Lung (tissue), 12 donors: ENCODE measurements around the gene TENT4A. TPM values are rescaled to one million over a fixed set of nuclear protein-coding genes. Genes with fewer than 3 reads are reported as not detected.

ENCODE experiments used
- ATAC-seq: fragments of 200-7000 bp; cut with Tn5 transposase; one replicate; pipeline ENCODE4 v1.9.1; 2020; ENCODE audit warnings: moderate number of reproducible peaks; ENCODE audit not compliant: insufficient read depth, low FRiP score
- DNase-seq, 3 donors: peaks; one replicate each; pipeline ENCODE4 v3.0.0-alpha.2; 2013 to 2017
- H3K27ac ChIP-seq, 2 donors: one replicate each; pipeline ENCODE4 v1.5.1; 2013; ENCODE audit warnings: mild to moderate bottlenecking in 2 of 2, moderate library complexity in 2 of 2, control low read depth in 1 of 2, inconsistent platforms in 1 of 2, low read depth in 1 of 2, low read length in 1 of 2
- H3K27me3 ChIP-seq, 3 donors: one replicate each; pipeline ENCODE4 v1.5.1; 2013; ENCODE audit warnings: low read length in 2 of 3; ENCODE audit not compliant: control insufficient read depth in 3 of 3, insufficient read depth in 3 of 3
- H3K36me3 ChIP-seq, 4 donors: one replicate each; pipeline ENCODE4 v1.5.1; 2013; ENCODE audit warnings: low read length in 4 of 4, mild to moderate bottlenecking in 1 of 4, moderate library complexity in 1 of 4; ENCODE audit not compliant: control insufficient read depth in 4 of 4, insufficient read depth in 4 of 4
- H3K4me1 ChIP-seq, 5 donors: one replicate each; pipeline ENCODE4 v1.5.1; 2013; ENCODE audit warnings: low read length in 5 of 5, mild to moderate bottlenecking in 2 of 5, moderate library complexity in 1 of 5; ENCODE audit not compliant: control insufficient read depth in 5 of 5, insufficient read depth in 5 of 5
- H3K4me3 ChIP-seq: one replicate; pipeline ENCODE4 v1.5.1; 2013; ENCODE audit warnings: mild to moderate bottlenecking, control low read depth, moderate library complexity
- H3K9ac ChIP-seq, 2 donors: one replicate each; pipeline ENCODE4 v1.5.1; 2013; ENCODE audit warnings: low read length in 2 of 2, control low read depth in 1 of 2; ENCODE audit not compliant: insufficient read depth in 1 of 2
- H3K9me3 ChIP-seq, 4 donors: one replicate each; pipeline ENCODE4 v1.5.1; 2013; ENCODE audit warnings: low read length in 3 of 4, mild to moderate bottlenecking in 1 of 4, moderate library complexity in 1 of 4; ENCODE audit not compliant: control insufficient read depth in 4 of 4, insufficient read depth in 3 of 4
- WGBS, 2 donors: extraction: QIAGEN DNeasy Blood & Tissue Kit; methylation state at CpG; one replicate each; pipeline ENCODE4 v1.1.7; 2013; 5-methylcytosine and 5-hydroxymethylcytosine counted together
- polyA plus RNA-seq, 2 donors: library from polyadenylated mRNA; stranded (reverse); fragments of 200-250 nt; gene quantifications; one replicate each; pipeline ENCODE4 v1.2.1, GENCODE V29; 2013
- total RNA-seq, 2 donors: library from RNA; depleted of rRNA in 1 of 2; stranded (reverse); fragments of >200 nt in 1 of 2; gene quantifications; one replicate each; pipeline ENCODE4 v1.2.1, GENCODE V29; 2014 to 2021
- TF ChIP-seq, protein P1 (sequence below): IDR thresholded peaks from 2 replicates; pipeline ENCODE4 v1.5.1; 2012; ENCODE audit warnings: mild to moderate bottlenecking; ENCODE audit errors: control extremely low read depth, extremely low read depth
- donor health status: control.
- donor health status: control.
- donor health status: Bipolar disorder and iron deficiency.
- donor health status: healthy.
- donor health status: DM: yes; HTN: yes; CAD: no.

TENT4A gene
- total and polyA plus RNA-seq, 4 donors: 9.4 to 46.9 (median 17.3) TPM

DNA sequence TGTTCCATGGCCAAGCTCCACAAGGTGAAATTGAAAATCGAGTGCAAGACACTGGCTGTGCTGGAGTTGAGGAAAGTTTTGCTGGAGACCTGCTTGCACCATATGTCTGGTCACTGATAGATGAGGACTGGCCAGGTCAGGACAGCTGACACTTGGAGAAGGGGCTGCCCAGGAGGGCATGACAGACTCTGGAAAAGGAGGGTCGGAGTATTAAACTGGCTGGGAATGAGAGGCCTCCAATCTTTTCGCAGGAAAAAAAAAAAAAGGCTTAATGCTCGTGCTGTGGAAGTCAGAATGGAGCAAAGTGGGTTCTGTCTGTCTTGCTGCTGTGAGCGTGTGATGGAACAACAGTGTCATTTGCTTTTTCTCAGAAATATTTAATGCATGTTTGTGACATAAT lies 5.5 kb downstream of the TENT4A start:
- Histone ChIP-seq H3K36me3 (peaks cover 0 to 9% (median 4%) of the 10 kb centered on the region in 4 donors), H3K27me3 (no peaks in the 10 kb centered on the region), H3K4me1 (peaks cover 20 to 56% (median 24%) of the 10 kb centered on the region in 5 donors), H3K27ac (no peak overlapping the region), H3K9ac (no peak overlapping the region), H3K4me3 (no peak overlapping the region), H3K9me3 (no peaks in the 10 kb centered on the region)
- TF ChIP-seq, protein P1, sequence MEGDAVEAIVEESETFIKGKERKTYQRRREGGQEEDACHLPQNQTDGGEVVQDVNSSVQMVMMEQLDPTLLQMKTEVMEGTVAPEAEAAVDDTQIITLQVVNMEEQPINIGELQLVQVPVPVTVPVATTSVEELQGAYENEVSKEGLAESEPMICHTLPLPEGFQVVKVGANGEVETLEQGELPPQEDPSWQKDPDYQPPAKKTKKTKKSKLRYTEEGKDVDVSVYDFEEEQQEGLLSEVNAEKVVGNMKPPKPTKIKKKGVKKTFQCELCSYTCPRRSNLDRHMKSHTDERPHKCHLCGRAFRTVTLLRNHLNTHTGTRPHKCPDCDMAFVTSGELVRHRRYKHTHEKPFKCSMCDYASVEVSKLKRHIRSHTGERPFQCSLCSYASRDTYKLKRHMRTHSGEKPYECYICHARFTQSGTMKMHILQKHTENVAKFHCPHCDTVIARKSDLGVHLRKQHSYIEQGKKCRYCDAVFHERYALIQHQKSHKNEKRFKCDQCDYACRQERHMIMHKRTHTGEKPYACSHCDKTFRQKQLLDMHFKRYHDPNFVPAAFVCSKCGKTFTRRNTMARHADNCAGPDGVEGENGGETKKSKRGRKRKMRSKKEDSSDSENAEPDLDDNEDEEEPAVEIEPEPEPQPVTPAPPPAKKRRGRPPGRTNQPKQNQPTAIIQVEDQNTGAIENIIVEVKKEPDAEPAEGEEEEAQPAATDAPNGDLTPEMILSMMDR: no peak
- DNase-seq: no peak
- WGBS, 2 donors: 74 to 86% methylated on average over 5 of the region's 5 CpGs
- ATAC-seq: no peak

DNA sequence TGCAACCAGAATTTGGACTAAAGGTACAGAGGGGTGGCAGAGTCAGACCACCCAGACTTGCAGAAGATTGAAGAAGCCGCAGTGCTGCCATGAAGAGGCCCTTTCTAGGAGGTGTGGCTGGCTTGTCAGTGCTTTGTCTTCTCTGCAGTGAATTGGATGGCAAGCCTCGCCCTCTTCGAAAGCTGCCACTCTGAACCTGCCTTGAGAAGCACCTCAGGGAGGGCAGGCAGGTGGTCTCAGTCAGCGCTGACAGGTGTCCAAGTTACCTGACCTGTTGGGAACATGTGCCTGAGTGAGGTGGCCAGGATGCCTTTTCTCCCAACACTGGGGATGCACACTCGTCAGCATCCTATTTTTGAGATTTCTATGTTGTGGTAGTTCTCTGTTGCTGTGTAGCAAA lies 6.2 kb downstream of the TENT4A start:
- WGBS, 2 donors: 90 to 91% methylated on average over 5 of the region's 5 CpGs
- TF ChIP-seq, protein P1: no peak
- DNase-seq (no peak), ATAC-seq (no peak)
- Histone ChIP-seq H3K27ac (no peak overlapping the region), H3K9me3 (no peaks in the 10 kb centered on the region), H3K4me3 (no peak overlapping the region), H3K4me1 (peaks cover 20 to 61% (median 24%) of the 10 kb centered on the region in 5 donors), H3K27me3 (no peaks in the 10 kb centered on the region), H3K36me3 (peaks cover 0 to 10% (median 6%) of the 10 kb centered on the region in 4 donors), H3K9ac (no peak overlapping the region)

DNA sequence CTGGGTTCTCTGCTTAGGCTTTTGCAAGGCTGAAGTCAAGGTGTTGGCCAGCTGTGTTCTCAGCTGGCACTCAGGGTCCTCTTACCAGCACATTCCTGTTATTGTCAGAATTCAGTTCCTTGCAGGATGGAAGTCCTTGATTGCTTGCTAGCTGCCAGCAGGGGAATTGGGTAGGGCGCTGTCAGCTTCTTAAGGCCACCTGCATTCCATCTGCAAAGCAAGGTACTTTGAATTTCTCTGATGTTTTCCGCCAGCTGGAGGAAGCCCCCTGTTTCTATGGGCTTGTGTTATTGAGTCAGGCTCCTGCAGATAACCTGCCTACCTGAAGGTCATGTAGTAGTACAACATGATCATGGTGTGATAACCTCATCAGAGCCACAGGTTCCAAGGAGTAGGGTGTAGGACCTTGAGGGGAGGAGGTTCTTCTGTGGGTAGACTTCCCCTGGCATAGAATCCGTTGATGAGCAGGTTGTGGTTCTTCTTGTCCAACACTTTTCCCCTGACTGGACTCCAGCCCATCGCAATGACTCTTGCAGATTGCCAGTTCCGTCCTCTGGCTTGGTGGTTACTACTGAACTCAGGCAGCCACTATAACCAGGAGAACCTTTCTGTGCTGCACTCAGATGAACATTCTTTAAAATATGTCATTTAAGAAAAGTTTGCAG lies 6.8 kb downstream of the TENT4A start:
- DNase-seq (peak in 2 of 3 donors; percentile 21 to 33), ATAC-seq (no peak)
- Histone ChIP-seq H3K4me3 (no peak overlapping the region), H3K4me1 (peaks cover 20 to 58% (median 24%) of the 10 kb centered on the region in 5 donors), H3K27ac (no peak overlapping the region), H3K9me3 (no peaks in the 10 kb centered on the region), H3K27me3 (no peaks in the 10 kb centered on the region), H3K9ac (no peak overlapping the region), H3K36me3 (peaks cover 0 to 12% (median 7%) of the 10 kb centered on the region in 4 donors)
- 55 to 72% methylated on average over 5 of the region's 5 CpGs for WGBS, 2 donors
- TF ChIP-seq, protein P1: no peak

DNA sequence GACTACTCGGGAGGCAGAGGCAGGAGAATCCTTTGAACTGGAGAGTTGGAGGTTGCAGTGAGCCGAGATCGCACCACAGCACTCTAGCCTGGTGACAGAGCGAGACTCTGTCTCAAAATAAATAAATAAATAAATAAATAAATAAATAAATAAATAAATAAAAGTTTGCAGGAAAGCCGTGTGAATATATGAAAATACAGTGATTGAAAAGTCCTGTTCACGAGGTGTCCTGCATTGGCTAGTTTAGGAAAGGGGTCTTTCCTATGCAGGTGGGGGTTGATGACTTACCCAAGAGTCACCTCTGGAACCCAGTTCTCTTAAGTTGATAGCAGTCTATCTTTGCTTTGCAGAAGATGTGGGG lies 7.3 kb downstream of the TENT4A start:
- Histone ChIP-seq H3K9me3 (no peaks in the 10 kb centered on the region), H3K27me3 (no peaks in the 10 kb centered on the region), H3K27ac (no peak overlapping the region), H3K9ac (no peak overlapping the region), H3K4me1 (peaks cover 16 to 53% (median 23%) of the 10 kb centered on the region in 5 donors), H3K36me3 (peaks cover 0 to 12% (median 7%) of the 10 kb centered on the region in 4 donors), H3K4me3 (no peak overlapping the region)
- no peak for ATAC-seq
- WGBS, 2 donors: 78 to 88% methylated on average over 6 of the region's 6 CpGs
- TF ChIP-seq, protein P1: no peak
- DNase-seq: no peak
